ENCODE data around the gene AFF3. TPM values are rescaled to one million over a fixed set of nuclear protein-coding genes. Genes with fewer than 3 reads are reported as not detected.

The AFF3 gene
- total RNA-seq, 1 experiment from 2014 or later, result 0.05 TPM

- Mint-ChIP-seq H3K4me1 (ENCODE audit: low read depth, unreplicated experiment) (no peaks in the 10 kb centered on the region), H3K27me3 (ENCODE audit: insufficient read depth, unreplicated experiment) (peaks cover 15% of the 10 kb centered on the region), H3K4me3 (ENCODE audit: unreplicated experiment) (no peak overlapping the region), H3K36me3 (ENCODE audit: insufficient read depth, unreplicated experiment) (no peaks in the 10 kb centered on the region), H3K27ac (ENCODE audit: unreplicated experiment) (no peak overlapping the region), H3K9me3 (ENCODE audit: unreplicated experiment) (no peaks in the 10 kb centered on the region)
- BruUV-seq (replicated peaks), result no TSS peak
- ChIA-PET POLR2A (no interaction called here), CTCF (no interaction called here)
- Histone ChIP-seq H3K9me3 (no peaks in the 10 kb centered on the region), H3K4me1 (no peaks in the 10 kb centered on the region), H3K27me3 (replicated peaks; ENCODE audit: control insufficient read depth, insufficient read depth, low read length) (no peaks in the 10 kb centered on the region), H3K36me3 (ENCODE audit: control insufficient read depth, insufficient read depth, low read length) (no peaks in the 10 kb centered on the region), H3K4me3 (ENCODE audit: low read depth, low read length) (no peak overlapping the region)
- intact Hi-C loops (cut with micrococcal nuclease; ENCODE audit: unreplicated experiment), result no loop called here
- DNase-seq, result no peak
- TF ChIP-seq, protein P1, sequence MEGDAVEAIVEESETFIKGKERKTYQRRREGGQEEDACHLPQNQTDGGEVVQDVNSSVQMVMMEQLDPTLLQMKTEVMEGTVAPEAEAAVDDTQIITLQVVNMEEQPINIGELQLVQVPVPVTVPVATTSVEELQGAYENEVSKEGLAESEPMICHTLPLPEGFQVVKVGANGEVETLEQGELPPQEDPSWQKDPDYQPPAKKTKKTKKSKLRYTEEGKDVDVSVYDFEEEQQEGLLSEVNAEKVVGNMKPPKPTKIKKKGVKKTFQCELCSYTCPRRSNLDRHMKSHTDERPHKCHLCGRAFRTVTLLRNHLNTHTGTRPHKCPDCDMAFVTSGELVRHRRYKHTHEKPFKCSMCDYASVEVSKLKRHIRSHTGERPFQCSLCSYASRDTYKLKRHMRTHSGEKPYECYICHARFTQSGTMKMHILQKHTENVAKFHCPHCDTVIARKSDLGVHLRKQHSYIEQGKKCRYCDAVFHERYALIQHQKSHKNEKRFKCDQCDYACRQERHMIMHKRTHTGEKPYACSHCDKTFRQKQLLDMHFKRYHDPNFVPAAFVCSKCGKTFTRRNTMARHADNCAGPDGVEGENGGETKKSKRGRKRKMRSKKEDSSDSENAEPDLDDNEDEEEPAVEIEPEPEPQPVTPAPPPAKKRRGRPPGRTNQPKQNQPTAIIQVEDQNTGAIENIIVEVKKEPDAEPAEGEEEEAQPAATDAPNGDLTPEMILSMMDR (IDR thresholded peaks at IDR 0.05; ENCODE audit: insufficient read depth in 1 of 2, low read depth in 1 of 2, low read length in 1 of 2, severe bottlenecking in 1 of 2, unreplicated experiment in 1 of 2), result no peak
Measured at GRCh38 chr2:99989905-99990304, 152.5 kb downstream of the AFF3 start.

DNA sequence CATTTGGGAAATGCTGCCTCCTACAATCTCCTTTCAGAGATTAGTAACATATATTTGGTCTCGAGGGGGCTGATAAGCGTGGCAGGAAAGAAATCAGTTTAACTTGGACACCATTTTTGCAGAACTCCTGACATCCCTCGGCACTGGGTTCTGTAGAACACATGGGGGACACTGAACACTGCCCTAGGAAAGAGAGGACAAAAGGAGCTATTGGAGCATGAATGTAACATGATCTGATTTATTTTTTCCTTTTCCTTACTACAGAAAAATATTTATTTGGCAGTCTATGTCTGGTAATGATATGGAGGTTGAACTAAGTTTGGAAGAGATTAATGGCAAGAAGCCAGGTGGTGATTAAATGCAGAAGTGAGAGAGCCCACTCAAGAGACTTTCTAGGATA lies 153.8 kb downstream of the AFF3 start:
- TF ChIP-seq, protein P1 (IDR thresholded peaks at IDR 0.05; ENCODE audit: insufficient read depth in 1 of 2, low read depth in 1 of 2, low read length in 1 of 2, severe bottlenecking in 1 of 2, unreplicated experiment in 1 of 2), result no peak
- H3K9me3 Mint-ChIP-seq (ENCODE audit: unreplicated experiment), result no peaks in the 10 kb centered on the region
- POLR2A ChIA-PET, result no interaction called here
- Histone ChIP-seq H3K9me3 (no peaks in the 10 kb centered on the region), H3K4me3 (ENCODE audit: low read depth, low read length) (no peak overlapping the region), H3K4me1 (no peaks in the 10 kb centered on the region), H3K36me3 (ENCODE audit: control insufficient read depth, insufficient read depth, low read length) (no peaks in the 10 kb centered on the region), H3K27me3 (replicated peaks; ENCODE audit: control insufficient read depth, insufficient read depth, low read length) (no peaks in the 10 kb centered on the region)
- no peak overlapping the region for H3K4me3 Mint-ChIP-seq (ENCODE audit: unreplicated experiment)
- intact Hi-C loops (cut with micrococcal nuclease; ENCODE audit: unreplicated experiment), result no loop called here
- peaks cover 12% of the 10 kb centered on the region for H3K27me3 Mint-ChIP-seq (ENCODE audit: insufficient read depth, unreplicated experiment)
- BruUV-seq (replicated peaks), result no TSS peak
- H3K4me1 Mint-ChIP-seq (ENCODE audit: low read depth, unreplicated experiment), result no peaks in the 10 kb centered on the region
- no peaks in the 10 kb centered on the region for H3K36me3 Mint-ChIP-seq (ENCODE audit: insufficient read depth, unreplicated experiment)
- DNase-seq, result no peak
- H3K27ac Mint-ChIP-seq (ENCODE audit: unreplicated experiment), result no peak overlapping the region
- CTCF ChIA-PET, result no interaction called here

DNA sequence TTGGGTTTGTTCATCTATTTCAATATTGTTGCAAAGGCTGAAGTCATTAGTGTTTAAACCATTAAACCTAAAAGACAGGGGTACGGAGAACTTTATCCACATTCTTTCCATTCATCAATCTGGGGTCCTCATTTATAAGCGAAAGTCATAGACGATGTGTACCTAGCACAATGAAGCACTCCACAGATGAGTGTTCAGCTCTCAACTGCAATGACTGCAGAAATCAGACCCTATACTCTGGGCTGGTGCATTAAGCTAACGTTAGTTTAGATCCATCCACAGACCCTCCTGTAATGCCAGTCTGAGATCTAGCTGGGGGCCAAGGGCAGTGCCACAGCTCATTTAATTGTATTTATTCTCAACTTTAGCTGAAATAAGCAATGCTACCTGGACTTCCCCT lies 155.2 kb downstream of the AFF3 start:
- Mint-ChIP-seq H3K4me1 (ENCODE audit: low read depth, unreplicated experiment) (no peaks in the 10 kb centered on the region), H3K27ac (ENCODE audit: unreplicated experiment) (no peak overlapping the region), H3K36me3 (ENCODE audit: insufficient read depth, unreplicated experiment) (no peaks in the 10 kb centered on the region), H3K27me3 (ENCODE audit: insufficient read depth, unreplicated experiment) (peaks cover 10% of the 10 kb centered on the region), H3K4me3 (ENCODE audit: unreplicated experiment) (no peak overlapping the region), H3K9me3 (ENCODE audit: unreplicated experiment) (no peaks in the 10 kb centered on the region)
- no peak overlapping the region for H3K4me3 ChIP-seq (ENCODE audit: low read depth, low read length)
- intact Hi-C loops (cut with micrococcal nuclease; ENCODE audit: unreplicated experiment), result no loop called here
- no peaks in the 10 kb centered on the region for H3K36me3 ChIP-seq (ENCODE audit: control insufficient read depth, insufficient read depth, low read length)
- CTCF ChIA-PET, result no interaction called here
- H3K27me3 ChIP-seq (replicated peaks; ENCODE audit: control insufficient read depth, insufficient read depth, low read length), result no peaks in the 10 kb centered on the region
- POLR2A ChIA-PET, result no interaction called here
- no TSS peak for BruUV-seq (replicated peaks)
- TF ChIP-seq, protein P1 (IDR thresholded peaks at IDR 0.05; ENCODE audit: insufficient read depth in 1 of 2, low read depth in 1 of 2, low read length in 1 of 2, severe bottlenecking in 1 of 2, unreplicated experiment in 1 of 2), result no peak
- no peaks in the 10 kb centered on the region for H3K4me1 ChIP-seq
- no peaks in the 10 kb centered on the region for H3K9me3 ChIP-seq
- DNase-seq, result no peak
